Frontal cortex (tissue), 4 donors: ENCODE measurements around the gene EHD3. TPM values are rescaled to one million over a fixed set of nuclear protein-coding genes. Genes with fewer than 3 reads are reported as not detected.

Experiments
- DNase-seq, 2 donors: peaks; one replicate each; pipeline ENCODE4 v3.0.0; 2012; ENCODE audit warnings: low spot score in 2 of 2
- FAIRE-seq: peaks from 2 replicates; lab custom pipeline; 2012; peaks lifted over from hg19 to GRCh38; lab: Jason Lieb, UNC
- total RNA-seq: library from RNA; depleted of rRNA; stranded (reverse); fragments of >200 nt; gene quantifications from one replicate; pipeline ENCODE4 v1.2.3, GENCODE V29; 2014
- donor health status: control.
- donor health status: control.
- donor health status: control.

EHD3 gene
- total RNA-seq, 1 donor from 2014 or later: 7.7 TPM

DNA sequence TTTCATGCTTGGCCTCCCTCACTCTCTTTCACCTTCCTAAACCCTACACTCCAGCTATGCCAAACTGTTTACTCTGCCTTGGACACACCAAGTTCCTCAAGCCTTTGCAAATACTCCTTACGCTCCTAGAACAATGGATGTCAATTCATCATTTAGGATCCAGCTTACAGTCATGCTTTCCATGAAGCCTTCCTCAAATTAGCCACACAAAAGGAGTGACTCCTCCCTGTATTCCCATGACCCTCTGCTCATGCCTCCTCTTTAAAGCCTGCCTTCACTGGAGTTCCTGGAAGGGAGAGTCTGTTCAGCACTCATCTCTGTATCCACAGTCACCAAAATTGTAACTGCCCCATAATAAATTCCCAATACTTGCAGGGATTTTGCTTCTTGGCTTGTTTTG, 721 bp upstream of the EHD3 start:
- DNase-seq: no peak
- no peak for FAIRE-seq

GRCh38 chr2:31234683-31235503, 941 bp downstream of the EHD3 start:
- FAIRE-seq: no peak
- no peak for DNase-seq

GRCh38 chr2:31235504-31235902, 1.6 kb downstream of the EHD3 start:
- FAIRE-seq (no peak), DNase-seq (no peak)

DNA sequence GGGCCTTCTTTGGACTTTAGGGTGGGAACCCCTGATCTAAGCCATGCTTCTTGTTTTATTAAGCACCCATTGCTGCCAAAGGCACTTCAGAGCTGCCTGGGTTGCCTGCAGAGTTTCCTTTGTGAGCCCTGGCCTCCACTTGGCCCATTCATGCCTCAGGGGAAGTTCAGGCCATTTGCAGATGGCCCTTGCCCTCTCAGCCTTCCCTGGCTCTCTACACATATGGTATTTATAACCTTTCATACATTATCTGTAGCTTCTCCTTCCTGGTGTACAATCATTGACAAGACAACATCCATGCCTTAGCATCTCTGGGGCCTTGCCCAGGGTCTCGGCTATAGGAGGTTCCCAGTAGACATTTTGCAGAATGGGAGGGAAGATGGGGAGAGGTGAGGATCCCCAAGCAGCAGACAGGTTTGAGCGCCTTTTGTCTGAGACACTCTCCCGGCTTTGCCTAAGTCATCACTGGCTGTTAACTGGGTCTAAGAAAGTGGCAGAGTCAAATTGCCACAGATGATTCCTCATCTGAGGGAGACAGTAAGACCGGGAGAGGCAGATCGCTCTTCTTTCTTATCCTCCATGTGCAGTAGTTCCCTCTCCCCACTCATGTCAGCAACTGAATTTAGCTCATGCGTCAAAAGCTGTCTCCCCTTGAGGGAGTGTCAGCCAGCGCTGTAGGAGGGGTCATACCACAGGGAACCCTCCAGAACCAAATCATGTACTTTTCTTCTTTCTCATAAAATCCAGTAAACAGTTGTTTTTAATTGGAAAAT, 2.7 kb downstream of the EHD3 start:
- FAIRE-seq (no peak), DNase-seq (no peak)

GRCh38 chr2:31237348-31238017, 3.5 kb downstream of the EHD3 start:
- DNase-seq (no peak), FAIRE-seq (peak; percentile 75)

DNA sequence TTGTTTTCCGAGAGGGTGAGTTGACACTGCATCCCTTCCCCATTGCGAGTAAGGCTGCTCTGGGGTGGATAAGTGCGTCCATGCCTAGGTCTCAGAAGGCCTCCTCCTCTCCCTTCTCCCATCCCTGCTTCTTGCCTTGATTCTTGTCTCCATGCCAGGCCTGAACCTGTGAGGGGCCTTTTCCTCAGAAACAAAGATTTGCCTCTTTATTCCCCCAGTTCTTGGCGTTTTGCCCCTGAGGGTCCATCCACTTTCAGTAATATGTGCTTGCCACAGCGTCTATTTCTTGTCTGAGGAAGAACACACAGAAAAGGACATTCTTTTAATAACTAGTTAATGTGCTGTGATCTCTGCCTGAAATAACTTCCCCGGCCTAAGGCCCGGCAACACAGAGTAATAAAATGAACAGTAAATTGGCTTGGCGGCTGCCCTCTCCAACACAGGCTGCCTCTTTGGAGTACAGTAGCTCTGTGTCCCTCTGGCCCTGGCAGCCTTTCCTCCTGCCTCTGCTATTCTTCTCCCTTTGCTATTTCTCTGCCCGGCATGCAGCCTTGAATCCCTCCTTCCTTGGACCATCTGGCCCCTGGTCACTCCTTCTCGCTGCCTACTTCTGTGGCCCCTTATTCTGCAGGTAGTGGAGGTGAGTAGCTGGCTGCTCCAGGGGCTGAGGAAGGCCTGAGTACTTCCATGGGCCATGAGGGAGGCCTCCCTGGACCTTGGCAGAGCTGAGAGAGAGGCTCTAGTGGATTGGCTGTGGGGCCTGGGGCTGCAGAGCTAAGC, 4.4 kb downstream of the EHD3 start:
- no peak for FAIRE-seq

DNA sequence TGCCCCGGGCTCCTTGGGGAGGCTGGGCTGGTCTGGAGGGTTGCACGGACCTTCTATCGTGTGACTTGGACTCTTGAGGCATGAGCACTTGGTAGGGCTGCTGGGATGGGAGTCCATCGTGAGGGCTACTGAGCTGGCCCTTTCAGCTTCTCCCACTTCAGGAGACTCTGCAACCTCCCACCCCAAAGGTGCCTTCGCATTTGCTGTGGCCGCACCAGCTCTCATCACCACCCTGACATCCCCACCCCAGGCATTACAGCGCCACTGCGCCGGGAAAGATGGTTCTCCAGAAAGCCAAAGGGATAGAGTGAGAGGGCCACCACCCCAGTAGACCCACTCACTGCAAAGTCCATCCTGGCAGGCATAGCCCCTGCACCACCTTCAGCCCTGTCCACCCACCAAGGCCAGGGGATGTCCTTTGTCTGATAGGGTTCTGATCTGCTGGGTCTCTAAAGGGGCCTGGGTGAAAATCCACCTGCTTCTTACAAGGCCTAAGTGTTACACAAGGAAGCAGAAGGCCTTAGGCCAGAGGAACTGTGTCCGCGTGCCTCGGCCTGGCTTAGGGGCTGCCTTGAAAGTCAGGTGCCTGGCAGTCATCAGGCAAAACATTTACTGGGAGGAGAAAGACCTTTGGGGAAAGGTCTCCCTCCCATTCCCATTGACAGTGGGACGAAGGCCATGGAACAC, 5.1 kb downstream of the EHD3 start:
- no peak for DNase-seq
- FAIRE-seq: no peak

More for the DNA sequence above, 4.4 kb downstream of the EHD3 start:
- DNase-seq: peak in 1 of 2 donors; percentile 40

GRCh38 chr2:31239593-31240177, 5.7 kb downstream of the EHD3 start:
- no peak for FAIRE-seq
- DNase-seq: peak in 1 of 2 donors; percentile 54

DNA sequence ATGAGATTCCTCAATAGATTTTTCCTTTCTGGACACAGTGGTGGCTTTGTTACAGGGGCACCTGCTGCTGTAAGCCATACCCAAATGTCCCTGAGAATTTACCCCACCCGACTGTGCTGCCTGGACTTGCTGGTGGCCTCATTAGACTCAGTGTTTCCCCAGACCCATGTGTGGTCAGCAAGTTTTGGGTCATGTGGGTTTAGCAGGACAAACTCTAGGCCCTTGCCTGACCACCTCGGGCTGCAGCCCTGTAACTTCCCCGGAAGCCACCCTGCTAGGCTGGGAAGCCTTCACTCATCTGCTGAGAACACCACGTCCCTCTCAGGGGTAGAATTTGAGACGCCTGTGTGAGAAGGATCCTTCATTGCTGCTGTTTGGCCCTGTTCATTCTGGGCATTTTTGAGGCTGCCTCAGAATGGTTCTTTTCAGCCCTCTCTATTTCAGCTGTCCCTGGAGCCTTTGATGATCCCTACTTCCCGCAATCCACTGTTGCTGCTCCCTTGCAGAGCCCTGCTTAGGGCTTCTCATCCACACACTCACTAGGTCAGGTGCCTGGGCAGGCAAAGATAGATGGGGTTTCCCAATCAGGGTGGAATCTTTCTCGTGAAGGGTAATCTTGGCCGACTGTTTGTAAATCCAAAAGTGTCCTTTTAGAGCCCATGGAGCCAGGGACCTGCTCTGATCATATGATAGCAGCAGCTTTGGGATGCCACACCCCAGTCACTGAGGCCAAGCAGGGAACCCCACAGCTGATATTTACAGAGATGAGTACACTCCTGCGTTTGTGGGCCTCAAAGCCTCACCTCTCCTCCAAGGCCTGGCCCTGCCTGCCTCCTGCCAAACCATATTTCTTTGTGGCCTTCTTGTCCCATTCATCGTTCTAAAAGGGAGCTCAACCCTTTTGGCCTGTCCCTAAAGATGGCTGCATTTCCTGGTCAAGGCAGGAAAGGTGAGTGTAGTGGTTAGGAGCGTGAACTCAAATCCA, 6.7 kb downstream of the EHD3 start:
- DNase-seq: no peak

GRCh38 chr2:31241625-31242270, 7.8 kb downstream of the EHD3 start:
- no peak for DNase-seq
- no peak for FAIRE-seq

More for the DNA sequence above, 6.7 kb downstream of the EHD3 start:
- no peak for FAIRE-seq

- DNase-seq (no peak), FAIRE-seq (no peak)
Measured at GRCh38 chr2:31243053-31243452, 9.1 kb downstream of the EHD3 start.

DNA sequence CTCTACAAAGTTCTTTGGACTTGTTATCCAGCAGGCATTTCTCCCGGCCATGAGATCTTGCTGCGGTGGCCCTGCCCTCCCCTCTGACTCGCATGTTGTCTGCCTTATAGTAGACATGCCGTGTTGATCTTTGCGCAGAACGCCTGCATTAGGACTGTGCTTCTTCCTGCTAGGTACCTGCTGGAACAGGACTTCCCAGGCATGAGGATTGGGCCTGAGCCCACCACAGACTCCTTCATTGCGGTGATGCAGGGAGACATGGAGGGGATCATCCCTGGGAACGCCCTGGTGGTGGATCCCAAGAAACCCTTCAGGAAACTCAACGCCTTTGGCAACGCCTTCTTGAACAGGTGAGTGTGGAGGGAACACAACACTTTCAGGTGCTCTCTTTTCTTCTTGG, 10.1 kb downstream of the EHD3 start:
- DNase-seq (no peak), FAIRE-seq (no peak)

GRCh38 chr2:31246184-31246852, 12.4 kb downstream of the EHD3 start:
- DNase-seq (no peak), FAIRE-seq (no peak)

- no peak for FAIRE-seq
Measured at GRCh38 chr2:31247711-31248110, 13.8 kb downstream of the EHD3 start.

GRCh38 chr2:31248139-31248538, 14.2 kb downstream of the EHD3 start:
- no peak for FAIRE-seq
- no peak for DNase-seq

More at GRCh38 chr2:31247711-31248110, 13.8 kb downstream of the EHD3 start:
- no peak for DNase-seq

DNA sequence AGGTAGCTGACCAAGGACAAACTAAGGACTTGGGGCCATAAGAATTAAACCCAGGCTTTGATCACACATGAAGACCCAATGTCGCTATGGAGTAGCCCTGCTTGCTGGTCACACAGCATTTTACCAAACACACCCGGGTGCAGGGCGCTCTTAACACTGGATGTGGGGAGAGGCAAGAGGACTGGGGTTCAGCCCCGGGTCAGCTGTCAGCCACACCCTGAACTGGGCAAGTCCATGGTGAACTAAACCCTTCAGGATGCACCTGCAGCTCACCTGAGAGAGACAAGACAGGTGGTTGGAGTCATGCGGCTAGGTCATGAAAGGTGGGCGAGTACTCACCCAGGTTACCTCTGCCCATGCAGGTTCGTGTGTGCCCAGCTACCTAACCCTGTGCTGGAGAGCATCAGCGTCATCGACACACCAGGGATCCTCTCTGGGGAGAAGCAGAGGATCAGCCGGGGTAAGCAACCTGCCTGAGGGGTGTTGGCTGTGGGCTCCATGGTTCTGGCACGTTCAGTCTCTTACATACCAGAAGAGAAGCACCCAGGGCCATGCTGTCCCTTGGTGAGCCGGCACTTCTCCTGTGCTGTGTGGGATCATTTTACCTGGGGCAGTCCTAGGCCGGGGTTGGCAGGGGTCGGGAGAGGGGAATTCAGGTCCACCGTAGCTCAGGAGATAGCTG, 15.2 kb downstream of the EHD3 start:
- no peak for FAIRE-seq
- no peak for DNase-seq
